Effector CD4-positive, alpha-beta T cell (primary cell): Measurements from ENCODE around the gene MBP.

Source experiments
- DNase-seq: peaks from one replicate; pipeline ENCODE4 v3.0.0-alpha.2; 2020

The MBP gene

DNA sequence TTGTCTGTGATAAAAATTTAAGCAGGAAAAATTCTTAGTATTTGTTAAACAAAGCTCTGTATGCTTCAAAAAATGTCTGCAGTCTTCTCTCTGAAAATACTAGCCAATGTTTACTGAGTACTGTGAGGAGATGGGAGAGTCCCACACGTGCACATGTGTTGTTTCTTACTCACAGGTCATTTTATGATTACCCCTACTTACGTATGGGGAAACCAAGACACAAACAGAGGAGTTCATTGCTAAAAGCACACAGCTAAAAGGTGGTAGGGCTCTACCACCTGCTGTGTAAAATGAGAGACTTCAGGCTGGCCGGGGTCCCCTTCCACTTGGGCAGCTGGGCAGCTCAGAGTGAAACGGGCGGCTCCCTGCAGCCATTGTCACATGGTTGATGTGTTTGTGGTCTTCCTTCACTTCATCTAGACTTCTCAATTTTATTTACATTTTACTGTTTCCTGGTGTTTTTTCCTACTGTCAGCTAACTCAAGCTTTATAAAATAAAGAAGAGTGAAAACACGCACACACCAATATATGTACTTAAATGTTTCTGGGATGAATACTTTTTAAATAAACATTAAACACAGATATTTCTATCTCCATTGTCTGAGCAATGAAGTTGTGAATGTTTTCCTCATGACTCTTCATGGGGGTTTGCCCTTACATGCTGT, 71.2 kb downstream of the MBP start:
- DNase-seq, result no peak

- no peak for DNase-seq
These were observed 72.4 kb downstream of the MBP start for GRCh38 chr18:77060151-77060550.

- no peak for DNase-seq
These were observed 73.2 kb downstream of the MBP start for GRCh38 chr18:77059294-77059916.

GRCh38 chr18:77058290-77058835, 74.2 kb downstream of the MBP start:
- no peak for DNase-seq

GRCh38 chr18:77057006-77057395, 75.6 kb downstream of the MBP start:
- no peak for DNase-seq

DNA sequence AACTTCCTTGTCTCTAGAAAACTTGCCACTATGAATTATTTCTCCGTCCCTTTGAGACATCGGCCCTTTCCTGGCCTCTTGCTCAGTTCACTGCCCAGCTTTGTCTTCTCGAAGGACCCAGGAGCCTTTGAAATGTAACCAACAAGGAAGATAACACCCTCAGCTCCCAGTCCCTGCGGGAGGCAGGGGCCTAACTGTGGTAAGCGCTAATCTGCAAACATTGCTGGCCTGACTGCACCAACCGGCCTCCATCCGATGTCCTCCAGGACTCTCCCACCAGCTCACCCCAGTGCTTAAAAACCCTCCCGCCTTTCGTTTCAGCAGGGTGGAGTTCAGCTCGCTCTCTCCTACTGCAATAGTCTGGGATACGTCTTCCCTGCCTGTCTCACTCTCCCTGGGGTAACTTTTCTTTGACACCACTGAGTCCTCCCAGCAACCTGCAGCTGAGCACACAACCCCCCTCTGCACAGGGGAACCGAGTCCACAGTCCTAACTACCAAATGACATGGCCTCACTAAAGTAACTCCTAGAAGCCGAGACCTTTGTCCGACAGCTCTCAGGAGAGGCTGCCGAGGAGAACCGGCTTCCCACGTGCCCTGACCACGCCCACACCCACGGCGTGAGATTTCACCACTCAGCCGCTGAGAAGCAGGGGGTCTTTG, 76.1 kb downstream of the MBP start:
- DNase-seq, result no peak

- DNase-seq, result no peak
These were observed 76.9 kb downstream of the MBP start for GRCh38 chr18:77055429-77056300.

- DNase-seq, result peak; percentile 70
These were observed 77.8 kb downstream of the MBP start for GRCh38 chr18:77054606-77055428.

- no peak for DNase-seq
These were observed 78.3 kb downstream of the MBP start for GRCh38 chr18:77054288-77054605.

GRCh38 chr18:77053616-77054287, 78.8 kb downstream of the MBP start:
- no peak for DNase-seq

DNA sequence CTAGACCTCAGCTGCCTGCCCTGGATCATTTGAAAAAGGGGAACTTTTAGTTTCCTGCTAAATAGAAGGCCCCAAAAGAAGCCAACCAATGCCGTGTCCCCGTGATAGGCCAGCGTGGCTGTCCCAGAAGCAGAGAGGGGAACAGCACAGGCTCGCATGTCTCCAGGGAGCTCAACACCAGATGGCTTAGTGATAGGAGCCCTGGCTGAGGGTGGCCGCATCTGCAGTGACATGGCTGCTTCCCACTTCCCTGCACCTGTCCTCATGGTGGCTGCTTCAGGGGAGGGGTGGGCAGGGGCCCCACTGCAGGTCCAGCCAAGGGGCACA, 79.6 kb downstream of the MBP start:
- DNase-seq, result no peak

DNA sequence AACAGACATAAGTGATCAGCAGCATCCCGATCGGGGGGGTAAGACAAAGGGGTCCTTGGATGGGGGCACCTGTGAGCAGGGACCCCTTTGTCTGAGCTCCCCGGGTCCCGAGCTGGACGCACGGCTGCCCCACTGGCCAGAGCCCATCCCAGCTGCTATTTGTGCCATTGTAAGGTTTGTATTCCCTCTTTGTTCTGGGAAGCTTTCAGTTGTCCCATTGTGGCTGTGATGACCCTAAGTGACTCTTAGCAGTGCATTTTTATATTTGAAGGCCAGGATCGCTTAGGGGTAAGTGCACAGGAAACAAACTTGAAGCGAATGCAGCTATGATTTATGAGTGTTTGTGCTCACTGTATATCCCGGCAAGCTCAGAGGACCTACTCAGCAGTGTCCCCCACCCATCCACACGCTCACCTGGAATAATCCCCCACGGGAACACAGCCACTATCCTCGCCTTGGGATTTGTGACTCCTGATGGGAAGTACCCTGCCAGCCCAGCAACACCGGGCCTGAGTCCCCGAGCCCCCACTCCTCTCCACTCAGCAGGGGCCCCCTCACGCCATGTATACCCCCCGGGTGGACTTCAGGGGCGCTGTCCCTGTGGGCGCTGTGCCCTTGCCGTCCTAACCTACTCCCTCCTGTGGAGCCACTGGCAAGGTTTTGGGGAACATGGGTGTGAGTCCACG, 80.1 kb downstream of the MBP start:
- no peak for DNase-seq

- no peak for DNase-seq
These were observed 80.8 kb downstream of the MBP start for GRCh38 chr18:77051581-77052296.

DNA sequence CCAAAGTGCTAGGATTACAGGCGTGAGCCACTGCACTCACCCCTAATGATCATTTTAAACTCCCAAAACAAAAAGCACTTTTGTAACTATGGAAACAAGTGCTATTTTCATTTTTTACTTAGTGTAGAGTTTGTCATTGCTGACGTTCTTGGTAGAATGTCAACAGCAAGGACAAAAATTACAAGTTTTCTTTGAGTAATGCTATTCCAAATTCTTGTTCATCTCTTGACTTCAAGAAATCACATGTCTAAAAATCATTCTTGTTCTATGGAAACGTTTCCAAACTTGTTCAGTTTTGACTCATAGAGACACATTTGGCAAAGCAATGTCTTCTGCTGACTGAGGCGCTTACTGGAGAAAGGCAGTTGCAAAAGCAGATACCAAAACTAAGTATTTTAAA, 82.6 kb downstream of the MBP start:
- DNase-seq, result no peak

DNA sequence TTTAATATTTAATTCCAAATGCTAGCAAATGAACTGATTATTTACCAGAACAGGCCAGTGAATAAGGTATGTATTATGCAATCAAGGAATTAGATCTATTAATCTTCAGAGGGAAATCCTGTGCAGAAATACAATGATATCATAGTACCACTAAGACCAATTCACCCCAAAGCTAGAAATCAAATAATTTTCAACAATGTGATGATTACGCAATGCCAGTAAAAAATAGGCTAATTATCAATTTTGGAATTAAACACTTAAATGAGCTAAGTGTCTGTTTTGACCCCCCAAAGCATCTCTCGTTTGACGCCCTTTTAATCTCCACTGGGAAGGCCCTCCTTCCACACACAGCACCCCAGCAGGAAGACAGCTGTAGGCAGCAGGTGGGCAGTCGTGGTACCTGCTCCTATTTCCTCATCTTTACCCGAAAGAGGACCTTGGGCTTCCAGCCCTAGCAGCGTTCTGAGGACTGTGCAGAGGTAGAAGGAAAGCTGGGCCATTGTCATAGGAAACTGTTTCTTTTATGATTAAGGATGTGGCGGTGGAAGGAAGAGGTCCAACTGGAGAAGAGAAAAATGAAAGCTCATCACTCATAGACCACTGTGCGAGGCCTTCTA, 84.7 kb downstream of the MBP start:
- no peak for DNase-seq

GRCh38 chr18:77046994-77047393, 85.6 kb downstream of the MBP start:
- DNase-seq, result no peak

DNA sequence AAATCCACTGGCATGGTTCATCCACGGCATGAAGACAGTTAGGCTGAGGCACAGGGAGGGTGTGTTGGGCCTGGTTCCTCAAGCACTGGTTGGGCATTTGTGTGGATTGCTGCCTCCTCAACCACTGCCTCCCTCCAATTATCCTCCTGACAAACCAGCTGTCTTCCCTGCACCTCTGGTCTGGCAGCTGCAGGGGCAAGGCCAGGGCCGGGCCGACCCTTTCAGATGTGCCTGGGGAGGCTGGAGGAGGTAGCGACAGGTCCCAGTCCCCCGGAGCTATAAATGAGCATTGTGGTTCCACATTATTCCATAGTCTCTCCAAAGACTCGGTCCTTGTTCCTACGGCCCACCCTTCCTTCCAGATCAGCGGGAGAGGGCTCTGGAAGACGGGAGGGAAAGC, 86.2 kb downstream of the MBP start:
- no peak for DNase-seq

DNA sequence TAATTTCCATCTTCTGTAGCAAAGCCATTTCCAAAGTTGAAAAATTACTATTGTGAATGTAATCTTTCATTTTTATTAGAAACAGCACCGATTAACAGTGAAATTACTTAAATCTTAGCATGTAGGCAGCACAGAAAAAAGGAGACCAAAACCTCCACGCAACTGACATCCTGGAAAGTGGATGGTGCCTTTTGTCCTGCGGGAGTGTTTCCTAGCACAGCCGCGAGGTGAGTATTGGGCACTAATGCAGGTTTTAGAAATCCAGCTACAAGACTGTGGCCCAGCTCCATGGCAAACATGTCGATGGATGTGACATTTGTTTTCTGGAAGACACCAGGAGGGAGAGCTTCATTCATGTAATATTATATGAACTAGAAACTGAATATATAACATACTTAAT, 86.9 kb downstream of the MBP start:
- no peak for DNase-seq

- DNase-seq, result no peak
These were observed 87.5 kb downstream of the MBP start for GRCh38 chr18:77044866-77045664.
